H9 (cell line): ENCODE data around the gene TMA7B. TPM values are rescaled to one million over a fixed set of nuclear protein-coding genes. Genes with fewer than 3 reads are reported as not detected.

ENCODE experiments used
- DNase-seq: peaks from one replicate; pipeline ENCODE4 v3.0.0-alpha.2; 2017
- H2AFZ ChIP-seq: one replicate; pipeline ENCODE4 v1.6.1; 2013; ENCODE audit warnings: mild to moderate bottlenecking, low read length, control low read depth, moderate library complexity
- H2AK5ac ChIP-seq: 2 replicates; pipeline ENCODE4 v1.6.1; 2013; ENCODE audit warnings: low read length, control low read depth, mixed read lengths; ENCODE audit not compliant: insufficient read length
- H2BK120ac ChIP-seq: one replicate; pipeline ENCODE4 v1.6.1; 2013; ENCODE audit warnings: low read depth, mild to moderate bottlenecking, low read length, control low read depth, inconsistent platforms; ENCODE audit not compliant: poor library complexity, severe bottlenecking
- H2BK12ac ChIP-seq: 2 replicates; pipeline ENCODE4 v1.6.1; 2013; ENCODE audit warnings: low read length, control low read depth, mixed read lengths, low read depth; ENCODE audit not compliant: insufficient read length
- H2BK15ac ChIP-seq: 2 replicates; pipeline ENCODE4 v1.6.1; 2013; ENCODE audit warnings: low read depth, low read length, control low read depth
- H2BK20ac ChIP-seq: one replicate; pipeline ENCODE4 v1.6.1; 2013; ENCODE audit warnings: low read depth, mild to moderate bottlenecking, low read length, control low read depth, inconsistent platforms; ENCODE audit not compliant: poor library complexity, severe bottlenecking
- H2BK5ac ChIP-seq: 2 replicates; pipeline ENCODE4 v1.6.1; 2013; ENCODE audit warnings: low read length, control low read depth, mixed read lengths; ENCODE audit not compliant: insufficient read length
- H3K14ac ChIP-seq: 2 replicates; pipeline ENCODE4 v1.6.1; 2013; ENCODE audit warnings: low read length, control low read depth; ENCODE audit not compliant: insufficient read depth
- H3K18ac ChIP-seq: 2 replicates; pipeline ENCODE4 v1.6.1; 2013; ENCODE audit warnings: low read depth, mild to moderate bottlenecking, mixed read lengths, low read length, control low read depth; ENCODE audit not compliant: insufficient read length
- H3K23ac ChIP-seq: 2 replicates; pipeline ENCODE4 v1.6.1; 2013; ENCODE audit warnings: low read length, control low read depth, mixed read lengths, low read depth; ENCODE audit not compliant: insufficient read length
- H3K23me2 ChIP-seq: 2 replicates; pipeline ENCODE4 v1.6.1; 2013; ENCODE audit warnings: low read depth, mild to moderate bottlenecking, mixed read lengths, low read length, control low read depth; ENCODE audit not compliant: insufficient read length, poor library complexity, severe bottlenecking
- H3K27ac ChIP-seq: 2 replicates; pipeline ENCODE4 v1.5.1; 2013; ENCODE audit warnings: low read length, control low read depth, mixed read lengths, low read depth; ENCODE audit not compliant: insufficient read length
- H3K27me3 ChIP-seq: 2 replicates; pipeline ENCODE4 v1.6.1; 2013; ENCODE audit warnings: low read length, control low read depth, inconsistent platforms; ENCODE audit not compliant: insufficient read depth
- H3K4ac ChIP-seq: 2 replicates; pipeline ENCODE4 v1.6.1; 2013; ENCODE audit warnings: low read depth, mild to moderate bottlenecking, control low read depth, inconsistent platforms, low read length, moderate library complexity
- H3K4me1 ChIP-seq: 2 replicates; pipeline ENCODE4 v1.6.1; 2013; ENCODE audit warnings: low read length, control low read depth, inconsistent platforms; ENCODE audit not compliant: insufficient read depth
- H3K4me2 ChIP-seq: 2 replicates; pipeline ENCODE4 v1.6.1; 2013; ENCODE audit warnings: low read length, control low read depth, mixed read lengths; ENCODE audit not compliant: insufficient read length, insufficient read depth
- H3K56ac ChIP-seq: 2 replicates; pipeline ENCODE4 v1.6.1; 2013; ENCODE audit warnings: low read depth, mild to moderate bottlenecking, mixed read lengths, low read length, control low read depth; ENCODE audit not compliant: insufficient read length
- H3K79me1 ChIP-seq: 2 replicates; pipeline ENCODE4 v1.6.1; 2013; ENCODE audit warnings: low read depth, mild to moderate bottlenecking, moderate library complexity, low read length, control low read depth, inconsistent platforms; ENCODE audit not compliant: insufficient read depth, poor library complexity, severe bottlenecking
- H3K79me2 ChIP-seq: 2 replicates; pipeline ENCODE4 v1.6.1; 2013; ENCODE audit warnings: low read length, control low read depth, inconsistent platforms; ENCODE audit not compliant: insufficient read depth
- H3K9ac ChIP-seq: 2 replicates; pipeline ENCODE4 v1.6.1; 2013; ENCODE audit warnings: low read length, control low read depth, mixed read lengths; ENCODE audit not compliant: insufficient read length; ENCODE audit errors: extremely low read depth
- H3K9me3 ChIP-seq: one replicate; pipeline ENCODE4 v1.6.1; 2013; ENCODE audit warnings: low read depth, low read length, inconsistent platforms; ENCODE audit not compliant: control insufficient read depth
- H3T11ph ChIP-seq: one replicate; pipeline ENCODE4 v1.6.1; 2013; ENCODE audit warnings: mild to moderate bottlenecking, low read length, control low read depth, inconsistent platforms
- H4K20me1 ChIP-seq: one replicate; pipeline ENCODE4 v1.6.1; 2013; ENCODE audit not compliant: control insufficient read depth, insufficient read length, insufficient read depth
- H4K5ac ChIP-seq: 2 replicates; pipeline ENCODE4 v1.6.1; 2013; ENCODE audit warnings: low read depth, mild to moderate bottlenecking, mixed read lengths, low read length, control low read depth; ENCODE audit not compliant: insufficient read length
- H4K8ac ChIP-seq: replicated peaks from 2 replicates; pipeline ENCODE4 v1.6.1; 2013; ENCODE audit warnings: low read length, control low read depth, mixed read lengths, low read depth; ENCODE audit not compliant: insufficient read length
- H4K91ac ChIP-seq: 2 replicates; pipeline ENCODE4 v1.6.1; 2013; ENCODE audit warnings: low read depth, mild to moderate bottlenecking, moderate library complexity, mixed read lengths, low read length, control low read depth; ENCODE audit not compliant: insufficient read length
- H3K27ac Mint-ChIP-seq, 3 experiments: 2 replicates in 2 of 3; 3 replicates in 1 of 3; pipeline ENCODE4 v1.8.0; 2020 to 2021; ENCODE audit warnings: mixed read lengths in 3 of 3, mild to moderate bottlenecking in 1 of 3, moderate library complexity in 1 of 3
- H3K27me3 Mint-ChIP-seq: 2 replicates; pipeline ENCODE4 v1.8.0; 2021; ENCODE audit warnings: low read depth, mild to moderate bottlenecking, moderate library complexity, mixed read lengths
- H3K36me3 Mint-ChIP-seq, 3 experiments: 2 replicates in 2 of 3; 3 replicates in 1 of 3; pipeline ENCODE4 v1.8.0; 2020 to 2021; ENCODE audit warnings: low read depth in 3 of 3, mixed read lengths in 3 of 3; ENCODE audit not compliant: insufficient read depth in 1 of 3
- H3K4me1 Mint-ChIP-seq, 2 experiments: 2 replicates each; pipeline ENCODE4 v1.8.0; 2020; ENCODE audit warnings: mixed read lengths in 2 of 2
- H3K4me3 Mint-ChIP-seq, 2 experiments: 2 replicates in 1 of 2; 3 replicates in 1 of 2; pipeline ENCODE4 v1.8.0; 2020 to 2021; ENCODE audit warnings: mild to moderate bottlenecking in 2 of 2, mixed read lengths in 2 of 2, moderate library complexity in 1 of 2
- H3K9me3 Mint-ChIP-seq, 2 experiments: 2 replicates in 1 of 2; 3 replicates in 1 of 2; pipeline ENCODE4 v1.8.0; 2020; ENCODE audit warnings: mild to moderate bottlenecking in 2 of 2, mixed read lengths in 2 of 2, moderate library complexity in 1 of 2
- CTCF ChIP-seq: fragments of 200-600 bp; sonication (generic); conservative IDR thresholded peaks from 3 replicates; pipeline ENCODE4 v1.8.0; 2021; ENCODE audit warnings: antibody characterized with exemption, mild to moderate bottlenecking
- WGBS: extraction: QIAGEN DNeasy Blood & Tissue Kit; methylation state at CpG from one replicate; pipeline ENCODE4 v1.1.7; 2013; ENCODE audit warnings: missing lambda C conversion rate, low lambda C conversion rate, mixed read lengths; ENCODE audit not compliant: insufficient read length; ENCODE audit errors: extremely low coverage; 5-methylcytosine and 5-hydroxymethylcytosine counted together
- total RNA-seq: library from RNA; stranded (reverse); gene quantifications from 2 replicates; pipeline ENCODE4 v1.2.1, GENCODE V29; 2021

TMA7B gene
- total RNA-seq, 1 experiment from 2014 or later = not detected

DNA sequence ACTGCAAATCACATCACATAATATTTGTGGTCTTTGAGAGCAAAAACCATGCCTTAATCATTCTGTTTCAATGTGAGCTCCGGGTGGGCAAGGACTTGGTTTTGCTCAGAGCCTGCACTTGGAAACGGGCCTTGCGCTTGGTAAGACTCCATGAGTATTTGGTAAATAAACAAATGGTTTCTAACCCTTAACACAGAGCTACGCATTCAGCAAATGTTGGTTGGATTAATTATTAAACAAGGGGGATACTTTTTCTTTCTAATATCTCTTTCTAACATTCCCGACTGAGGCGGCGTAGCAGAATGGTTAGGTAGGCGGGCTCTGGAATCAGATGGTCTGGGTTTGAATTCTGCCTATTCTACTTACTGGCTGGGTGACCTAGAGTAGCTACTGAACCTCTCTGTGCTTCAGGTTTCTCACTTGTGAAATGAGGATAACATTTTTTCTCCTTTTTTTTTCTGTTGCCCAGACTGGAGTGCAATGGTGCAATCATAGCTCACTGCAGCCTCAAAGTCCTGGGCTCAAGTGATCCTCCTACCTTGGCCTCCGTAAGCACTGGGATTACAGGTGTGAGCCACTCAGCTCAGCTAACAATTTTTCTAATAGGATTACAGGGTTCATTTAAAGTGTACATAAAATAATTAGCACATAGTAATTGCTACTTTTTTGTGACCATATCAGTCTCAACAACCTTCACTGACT, 31.1 kb downstream of the TMA7B start:
- H2BK5ac ChIP-seq = no peak overlapping the region
- H3K14ac ChIP-seq = no peak overlapping the region
- no peak for TF ChIP-seq CTCF
- no peak overlapping the region for H2BK20ac ChIP-seq
- no peak overlapping the region for H2BK15ac ChIP-seq
- no peak overlapping the region for H2BK12ac ChIP-seq
- H3T11ph ChIP-seq = no peak overlapping the region
- no peaks in the 10 kb centered on the region for H3K9me3 ChIP-seq
- H4K20me1 ChIP-seq = no peaks in the 10 kb centered on the region
- Mint-ChIP-seq H3K4me1 (peaks cover 17 to 25% of the 10 kb centered on the region in 2 experiments), H3K27me3 (peaks cover 73% of the 10 kb centered on the region), H3K36me3 (no peaks in the 10 kb centered on the region), H3K9me3 (no peaks in the 10 kb centered on the region), H3K27ac (no peak overlapping the region), H3K4me3 (no peak overlapping the region)
- H3K23ac ChIP-seq = no peak overlapping the region
- H3K4me1 ChIP-seq = peaks cover 2% of the 10 kb centered on the region; the same call in 1 of the 2 replicates
- no peak overlapping the region for H3K4me2 ChIP-seq
- H2AK5ac ChIP-seq = no peak overlapping the region
- no peak overlapping the region for H3K18ac ChIP-seq
- no peaks in the 10 kb centered on the region for H3K79me1 ChIP-seq
- H2BK120ac ChIP-seq = no peak overlapping the region
- no CpG with 5 or more reads among the region's 9 CpGs for WGBS
- no peak overlapping the region for H3K27ac ChIP-seq
- H3K56ac ChIP-seq = no peak overlapping the region
- no peak overlapping the region for H3K9ac ChIP-seq
- H4K91ac ChIP-seq = no peak overlapping the region
- H3K23me2 ChIP-seq = peaks cover 11% of the 10 kb centered on the region
- no peak overlapping the region for H3K4ac ChIP-seq
- no peaks in the 10 kb centered on the region for H3K27me3 ChIP-seq
- H4K8ac ChIP-seq = no peak overlapping the region
- H2AFZ ChIP-seq = no peak overlapping the region
- no peaks in the 10 kb centered on the region; the same call in 1 of the 2 replicates for H3K79me2 ChIP-seq
- no peak overlapping the region for H4K5ac ChIP-seq
- no peak for DNase-seq
